Mesendoderm (in vitro differentiated cells): ENCODE results near the gene DLK1. TPM values are rescaled to one million over a fixed set of nuclear protein-coding genes. Genes with fewer than 3 reads are reported as not detected.

ENCODE experiments used
- DNase-seq: peaks from one replicate; pipeline ENCODE4 v3.0.0; 2013
- H2AK5ac ChIP-seq: 2 replicates; pipeline ENCODE4 v1.6.1; 2013; ENCODE audit warnings: low read length, inconsistent platforms
- H2BK120ac ChIP-seq: 2 replicates; pipeline ENCODE4 v1.6.1; 2013; ENCODE audit warnings: low read depth, mild to moderate bottlenecking, low read length, moderate library complexity, mixed read lengths
- H2BK15ac ChIP-seq: replicated peaks from 2 replicates; pipeline ENCODE4 v1.6.1; 2013; ENCODE audit warnings: low read depth, mild to moderate bottlenecking, moderate library complexity
- H2BK5ac ChIP-seq: 2 replicates; pipeline ENCODE4 v1.6.1; 2013; ENCODE audit warnings: low read length, inconsistent platforms
- H3K18ac ChIP-seq: 2 replicates; pipeline ENCODE4 v1.6.1; 2013; ENCODE audit warnings: mild to moderate bottlenecking, low read length, mixed read lengths
- H3K23ac ChIP-seq: one replicate; pipeline ENCODE4 v1.6.1; 2013; ENCODE audit warnings: low read length
- H3K27ac ChIP-seq: 2 replicates; pipeline ENCODE4 v1.5.1; 2013; ENCODE audit warnings: low read depth, mild to moderate bottlenecking, inconsistent platforms, low read length, moderate library complexity
- H3K27me3 ChIP-seq: 2 replicates; pipeline ENCODE4 v1.6.1; 2013; ENCODE audit warnings: low read length, control low read depth, mild to moderate bottlenecking, inconsistent platforms; ENCODE audit not compliant: insufficient read depth, poor library complexity
- H3K36me3 ChIP-seq: 2 replicates; pipeline ENCODE4 v1.6.1; 2013; ENCODE audit warnings: low read length, inconsistent platforms; ENCODE audit not compliant: control insufficient read depth, insufficient read depth
- H3K4ac ChIP-seq: one replicate; pipeline ENCODE4 v1.6.1; 2013; ENCODE audit warnings: low read depth, mild to moderate bottlenecking, low read length, moderate library complexity
- H3K4me1 ChIP-seq: 2 replicates; pipeline ENCODE4 v1.6.1; 2013; ENCODE audit warnings: low read depth, low read length, inconsistent platforms; ENCODE audit not compliant: control insufficient read depth
- H3K4me2 ChIP-seq: 2 replicates; pipeline ENCODE4 v1.6.1; 2013; ENCODE audit warnings: low read length
- H3K4me3 ChIP-seq: 2 replicates; pipeline ENCODE4 v1.5.1; 2013; ENCODE audit warnings: mild to moderate bottlenecking, low read length
- H3K56ac ChIP-seq: one replicate; pipeline ENCODE4 v1.6.1; 2013; ENCODE audit warnings: low read length
- H3K79me1 ChIP-seq: 2 replicates; pipeline ENCODE4 v1.6.1; 2013; ENCODE audit warnings: low read length, inconsistent platforms
- H3K79me2 ChIP-seq: 2 replicates; pipeline ENCODE4 v1.6.1; 2013; ENCODE audit warnings: mild to moderate bottlenecking, low read length; ENCODE audit not compliant: control insufficient read depth, insufficient read depth
- H3K9ac ChIP-seq: 2 replicates; pipeline ENCODE4 v1.6.1; 2013; ENCODE audit warnings: low read length, inconsistent platforms
- H4K5ac ChIP-seq: one replicate; pipeline ENCODE4 v1.6.1; 2013; ENCODE audit warnings: low read length
- H4K8ac ChIP-seq: one replicate; pipeline ENCODE4 v1.6.1; 2013; ENCODE audit warnings: low read depth, mild to moderate bottlenecking, control low read depth, low read length, moderate library complexity
- whole genome bisulfite sequencing: extraction: QIAGEN DNeasy Blood & Tissue Kit; methylation state at CpG from one replicate; pipeline ENCODE4 v1.1.7; 2013; ENCODE audit warnings: low lambda C conversion rate, missing lambda C conversion rate; ENCODE audit not compliant: insufficient coverage; ENCODE audit errors: extremely low coverage; 5-methylcytosine and 5-hydroxymethylcytosine counted together
- polyA plus RNA-seq, 2 experiments: library from polyadenylated mRNA; stranded (reverse); fragments of 200-250 nt; gene quantifications; one replicate each; pipeline ENCODE4 v1.2.3, GENCODE V29; 2013

The DLK1 gene
- 0.51 TPM for polyA plus RNA-seq (2013, experiment 1 of 2)
- 0.56 TPM for polyA plus RNA-seq (2013, experiment 2 of 2)

DNA sequence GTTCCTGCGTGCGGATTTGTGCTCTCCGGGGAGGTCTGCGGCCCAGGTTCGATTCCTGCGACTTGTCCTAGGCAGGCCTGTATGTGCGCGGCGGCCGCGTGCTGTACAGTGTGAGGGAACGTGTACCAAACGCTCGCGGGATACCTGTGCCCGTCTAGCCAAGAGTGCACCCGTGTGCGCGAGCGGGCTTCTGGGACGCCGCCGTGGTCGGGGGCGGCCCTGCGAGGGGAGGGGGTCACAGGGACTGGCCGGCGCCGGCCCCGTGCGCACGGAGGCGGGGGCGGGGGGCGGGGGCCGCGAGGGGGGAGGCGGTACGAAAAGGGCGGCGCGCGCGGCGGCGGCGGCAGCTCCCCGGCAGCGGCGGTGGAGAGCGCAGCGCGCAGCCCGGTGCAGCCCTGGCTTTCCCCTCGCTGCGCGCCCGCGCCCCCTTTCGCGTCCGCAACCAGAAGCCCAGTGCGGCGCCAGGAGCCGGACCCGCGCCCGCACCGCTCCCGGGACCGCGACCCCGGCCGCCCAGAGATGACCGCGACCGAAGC is at the start of gene DLK1:
DLK1 (plus strand) TSS at position 343 of the 536 bp plus-strand sequence; CDS start at position 520, 177 bp downstream.
- Histone ChIP-seq H2AK5ac (no peak within 1 kb of the TSS), H2BK5ac (no peak within 1 kb of the TSS), H3K56ac (peak within 1 kb of the TSS; percentile 49), H4K5ac (no peak within 1 kb of the TSS), H3K23ac (no peak within 1 kb of the TSS), H3K36me3 (no peaks in the 10 kb centered on the region), H2BK15ac (no peak within 1 kb of the TSS), H3K27ac (no peak within 1 kb of the TSS), H2BK120ac (no peak within 1 kb of the TSS), H3K18ac (no peak within 1 kb of the TSS), H3K4me1 (no peaks in the 10 kb centered on the region), H3K4ac (no peak within 1 kb of the TSS), H3K27me3 (peaks cover 21% of the 10 kb centered on the region), H3K4me3 (no peak within 1 kb of the TSS), H3K79me1 (no peaks in the 10 kb centered on the region), H3K79me2 (no peaks in the 10 kb centered on the region), H3K4me2 (peak within 1 kb of the TSS; percentile 42), H3K9ac (peak within 1 kb of the TSS; percentile 21), H4K8ac (no peak within 1 kb of the TSS)
- no CpG with 5 or more reads among the region's 77 CpGs for WGBS
- no peak for DNase-seq

DNA sequence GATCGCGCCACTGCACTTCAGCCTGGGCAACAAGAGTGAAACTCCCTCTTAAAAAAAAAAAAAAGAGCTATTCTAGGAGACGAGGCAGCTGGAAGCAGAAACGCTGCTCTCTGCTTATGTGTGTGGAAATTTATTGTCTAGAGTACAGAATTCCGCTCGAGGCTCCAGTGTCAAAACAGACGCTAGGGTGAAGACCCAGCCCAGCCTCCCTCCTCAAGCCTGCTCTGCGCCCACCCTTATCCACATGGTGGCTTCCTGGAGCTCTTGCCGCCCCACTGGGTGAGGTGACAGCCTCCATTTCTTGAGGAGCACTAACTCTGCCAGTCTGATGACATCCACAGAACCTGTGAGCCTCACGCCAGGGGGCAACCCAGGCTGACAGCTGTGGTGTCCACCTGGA is 49.5 kb upstream of the DLK1 start:
- no peak overlapping the region for H3K9ac ChIP-seq
- no peak overlapping the region for H3K23ac ChIP-seq
- DNase-seq, result no peak
- H2BK5ac ChIP-seq, result no peak overlapping the region
- no peak overlapping the region for H3K4me2 ChIP-seq
- H3K27me3 ChIP-seq, result no peaks in the 10 kb centered on the region
- no peak overlapping the region for H3K27ac ChIP-seq
- H3K36me3 ChIP-seq, result no peaks in the 10 kb centered on the region
- H2BK120ac ChIP-seq, result no peak overlapping the region
- no peak overlapping the region for H2AK5ac ChIP-seq
- no peak overlapping the region for H3K18ac ChIP-seq
- no peaks in the 10 kb centered on the region for H3K79me1 ChIP-seq
- H3K4me1 ChIP-seq, result peaks cover 5% of the 10 kb centered on the region
- H4K5ac ChIP-seq, result no peak overlapping the region
- no peak overlapping the region for H2BK15ac ChIP-seq
- no peak overlapping the region for H3K4me3 ChIP-seq
- peak overlapping the region; percentile 3 for H3K56ac ChIP-seq
- no peak overlapping the region for H4K8ac ChIP-seq
- WGBS, result no CpG with 5 or more reads among the region's 10 CpGs
- no peak overlapping the region for H3K4ac ChIP-seq
- H3K79me2 ChIP-seq, result no peaks in the 10 kb centered on the region

DNA sequence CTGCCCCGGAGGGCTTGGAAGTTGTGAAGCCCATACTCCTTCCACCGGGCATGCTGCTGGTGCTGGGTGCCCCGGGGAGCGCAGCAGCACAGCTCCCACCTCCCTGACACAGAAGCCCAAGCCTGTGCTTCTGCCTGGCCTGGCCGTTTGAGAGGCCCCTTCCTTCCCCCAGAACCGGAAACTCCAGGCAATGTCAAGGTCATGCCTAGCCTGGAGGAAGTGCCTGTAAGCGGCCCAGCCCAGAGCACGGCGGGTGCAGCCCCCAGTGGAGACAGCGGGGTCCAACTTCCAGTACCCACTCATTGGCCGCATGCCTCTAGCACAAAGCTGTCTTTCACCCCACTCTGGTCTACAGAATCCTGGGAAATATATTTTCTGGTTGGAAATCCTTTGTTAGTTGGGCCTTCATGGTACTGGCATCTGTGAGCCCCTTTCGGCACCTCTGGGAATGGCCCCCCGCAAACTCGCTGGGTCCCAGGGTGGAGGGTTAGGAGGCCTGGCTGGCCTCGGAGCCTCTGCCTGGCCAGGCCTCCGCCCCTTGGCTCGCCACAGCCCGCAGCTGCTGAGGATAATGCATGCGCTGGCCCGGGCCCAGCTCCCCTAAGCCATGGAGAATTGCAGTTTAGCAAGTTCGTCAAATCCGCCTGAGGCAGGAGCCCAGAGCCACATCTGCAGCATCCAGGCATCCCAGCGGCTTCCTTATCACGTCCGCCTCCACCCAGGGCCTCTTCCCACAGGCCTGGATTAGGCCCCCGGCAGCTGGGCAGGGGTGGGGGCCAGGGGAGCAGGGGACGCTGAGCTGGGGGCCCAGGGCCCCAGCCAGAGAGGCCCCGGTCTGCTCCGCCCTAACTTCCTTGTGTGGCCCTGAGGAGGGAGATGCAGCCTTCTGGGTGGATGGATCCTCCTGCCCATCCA is 48.9 kb upstream of the DLK1 start:
- no peak overlapping the region for H3K4me3 ChIP-seq
- peak overlapping the region; percentile 3 for H3K56ac ChIP-seq
- no peak overlapping the region for H2AK5ac ChIP-seq
- no peaks in the 10 kb centered on the region for H3K79me2 ChIP-seq
- H3K36me3 ChIP-seq, result no peaks in the 10 kb centered on the region
- no peaks in the 10 kb centered on the region for H3K79me1 ChIP-seq
- no peak overlapping the region for H3K23ac ChIP-seq
- H3K4ac ChIP-seq, result peak overlapping the region; percentile 41
- no peak overlapping the region for H2BK120ac ChIP-seq
- H2BK15ac ChIP-seq, result no peak overlapping the region
- peak; percentile 71 for DNase-seq
- no peaks in the 10 kb centered on the region for H3K27me3 ChIP-seq
- no peak overlapping the region for H3K4me2 ChIP-seq
- H3K27ac ChIP-seq, result no peak overlapping the region
- H3K4me1 ChIP-seq, result peaks cover 5% of the 10 kb centered on the region
- H4K5ac ChIP-seq, result no peak overlapping the region
- H3K9ac ChIP-seq, result no peak overlapping the region
- H3K18ac ChIP-seq, result peak overlapping the region; percentile 20
- H2BK5ac ChIP-seq, result no peak overlapping the region
- H4K8ac ChIP-seq, result no peak overlapping the region
- no CpG with 5 or more reads among the region's 29 CpGs for WGBS

DNA sequence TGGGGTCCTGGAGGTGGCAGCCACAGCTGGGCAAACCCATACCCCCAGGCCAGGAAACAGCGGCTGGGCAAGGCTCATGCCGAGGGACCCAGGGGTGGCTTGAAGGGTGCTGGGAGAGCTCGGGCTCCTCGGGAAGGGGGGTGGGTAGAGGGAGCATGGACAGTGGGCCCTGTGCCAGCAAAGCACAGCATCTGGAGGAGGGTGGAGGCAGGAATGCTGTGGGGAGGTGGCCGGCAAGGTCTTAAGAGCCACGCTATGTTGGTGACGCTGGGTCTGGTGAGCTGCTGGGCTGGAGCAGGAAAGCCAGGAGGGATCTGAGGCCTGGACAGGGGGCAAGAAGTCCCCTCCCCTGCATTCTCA is 48.2 kb upstream of the DLK1 start:
- Histone ChIP-seq H3K27ac (no peak overlapping the region), H3K56ac (no peak overlapping the region), H3K27me3 (no peaks in the 10 kb centered on the region), H2BK15ac (no peak overlapping the region), H3K4me1 (peaks cover 3% of the 10 kb centered on the region), H3K4ac (no peak overlapping the region), H3K4me2 (no peak overlapping the region), H3K23ac (no peak overlapping the region), H3K36me3 (no peaks in the 10 kb centered on the region), H3K4me3 (no peak overlapping the region), H3K18ac (no peak overlapping the region), H2BK120ac (no peak overlapping the region), H2AK5ac (no peak overlapping the region), H3K9ac (no peak overlapping the region), H4K5ac (no peak overlapping the region), H4K8ac (no peak overlapping the region), H2BK5ac (no peak overlapping the region), H3K79me1 (no peaks in the 10 kb centered on the region), H3K79me2 (no peaks in the 10 kb centered on the region)
- no peak for DNase-seq
- no CpG with 5 or more reads among the region's 7 CpGs for WGBS

DNA sequence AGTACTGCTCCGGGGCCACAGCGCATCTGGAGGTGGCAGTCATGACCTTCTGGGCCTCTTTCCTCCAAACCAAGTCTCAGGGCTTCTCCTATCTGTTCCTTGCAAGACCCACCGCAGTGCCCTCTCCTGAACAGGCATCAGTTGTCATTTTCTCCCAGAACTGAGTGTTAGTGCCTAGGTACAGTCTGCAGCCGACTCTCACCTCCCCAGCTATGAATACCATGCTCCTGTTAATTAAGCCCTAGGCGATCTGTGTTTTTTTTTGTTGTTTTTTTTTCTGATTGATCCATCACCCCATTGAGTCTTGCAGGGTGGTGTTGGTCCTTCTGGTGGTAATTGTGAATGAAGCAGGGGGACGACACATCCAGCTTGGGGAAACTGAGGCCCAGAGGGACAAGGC is 47.5 kb upstream of the DLK1 start:
- Histone ChIP-seq H2BK15ac (no peak overlapping the region), H3K56ac (no peak overlapping the region), H2AK5ac (no peak overlapping the region), H4K8ac (no peak overlapping the region), H3K4me2 (no peak overlapping the region), H3K4ac (no peak overlapping the region), H3K79me1 (no peaks in the 10 kb centered on the region), H3K36me3 (no peaks in the 10 kb centered on the region), H3K18ac (no peak overlapping the region), H2BK5ac (no peak overlapping the region), H3K27ac (no peak overlapping the region), H3K79me2 (no peaks in the 10 kb centered on the region), H3K4me3 (no peak overlapping the region), H4K5ac (no peak overlapping the region), H3K27me3 (no peaks in the 10 kb centered on the region), H3K4me1 (no peaks in the 10 kb centered on the region), H3K9ac (no peak overlapping the region), H3K23ac (no peak overlapping the region), H2BK120ac (no peak overlapping the region)
- WGBS, result no CpG with 5 or more reads among the region's 6 CpGs
- DNase-seq, result no peak
